K562 (cell line): ENCODE results near the gene IRS2. TPM values are rescaled to one million over a fixed set of nuclear protein-coding genes. Genes with fewer than 3 reads are reported as not detected.
A peak's percentile ranks its signal among the peaks of the same experiment; 100 is the strongest.

Source experiments
- CBX2 ChIP-seq: fragments of 200-600 bp; sonication (generic); IDR thresholded peaks from one replicate; pipeline ENCODE4 v1.6.1; 2012; ENCODE audit warnings: mild to moderate bottlenecking, low read length, inconsistent platforms; ENCODE audit not compliant: insufficient read depth, poor library complexity, severe bottlenecking
- GTF2E2 ChIP-seq: fragments of 200-800 bp; sonication (Bioruptor generic); IDR thresholded peaks from 2 replicates; pipeline ENCODE4 v1.6.1; 2016; ENCODE audit warnings: missing genetic modification characterization, missing compliant biosample characterization
- HMG20B ChIP-seq: fragments of 250-450 bp; sonication (Bioruptor Pico); IDR thresholded peaks from 2 replicates; pipeline ENCODE4 v1.5.0; 2021; ENCODE audit warnings: mild to moderate bottlenecking
- KAT2B ChIP-seq: IDR thresholded peaks from one replicate; pipeline ENCODE4 v1.6.1; 2012; ENCODE audit warnings: low read depth, mild to moderate bottlenecking, control low read depth, inconsistent platforms, low read length, moderate library complexity
- MAFF ChIP-seq: IDR thresholded peaks from 2 replicates; pipeline ENCODE4 v1.6.1; 2012; ENCODE audit warnings: low read length, improper control_type of control experiment
- PPARD ChIP-seq: fragments of 250-450 bp; sonication (Bioruptor Pico); IDR thresholded peaks from 2 replicates; pipeline ENCODE4 v1.8.0; 2022; ENCODE audit warnings: inconsistent platforms, mild to moderate bottlenecking, moderate library complexity
- RCOR1 ChIP-seq, 2 experiments: IDR thresholded peaks; 2 replicates each; pipeline ENCODE4 v1.6.1; 2012; ENCODE audit warnings: low read depth in 2 of 2, low read length in 2 of 2, borderline replicate concordance in 1 of 2, improper control_type of control experiment in 1 of 2
- RFX1 ChIP-seq: fragments of 450-650 bp; IDR thresholded peaks from 2 replicates; pipeline ENCODE4 v1.6.1; 2016; ENCODE audit warnings: mild to moderate bottlenecking, moderate library complexity
- SAFB2 ChIP-seq: fragments of 200-400 bp; formaldehyde crosslinking; IDR thresholded peaks from 2 replicates; pipeline ENCODE4 v1.6.1; 2018; ENCODE audit warnings: borderline replicate concordance, low read length, low read depth, moderate library complexity; ENCODE audit not compliant: severe bottlenecking
- SMAD4 ChIP-seq: fragments of 250-450 bp; sonication (Bioruptor Pico); conservative IDR thresholded peaks from 2 replicates; pipeline ENCODE4 v1.8.0; 2021; ENCODE audit warnings: inconsistent platforms, mild to moderate bottlenecking, moderate library complexity
- SP2 ChIP-seq: IDR thresholded peaks from 2 replicates; pipeline ENCODE4 v1.6.1; 2011; ENCODE audit warnings: mild to moderate bottlenecking, low read depth, low read length, moderate library complexity; ENCODE audit not compliant: poor library complexity, severe bottlenecking; ENCODE audit errors: extremely low read depth
- THRAP3 ChIP-seq: fragments of 450-650 bp; IDR thresholded peaks from 2 replicates; pipeline ENCODE4 v1.6.1; 2016; ENCODE audit warnings: mild to moderate bottlenecking, inconsistent platforms, borderline replicate concordance
- ZBTB17 ChIP-seq: fragments of 450-650 bp; formaldehyde crosslinking; IDR thresholded peaks from 2 replicates; pipeline ENCODE4 v1.4.0; 2020; ENCODE audit warnings: mild to moderate bottlenecking
- ZC3H4 ChIP-seq: sonication (generic); formaldehyde crosslinking; IDR thresholded peaks from 2 replicates; pipeline ENCODE4 v1.9.0; 2021; ENCODE audit warnings: missing genetic modification reagents, borderline replicate concordance
- ZKSCAN1 ChIP-seq: fragments of 150-350 bp; IDR thresholded peaks from 2 replicates; pipeline ENCODE4 v1.6.1; 2016; ENCODE audit warnings: low read depth, low read length
- ZNF696 ChIP-seq: fragments of 250-450 bp; sonication (Bioruptor Pico); conservative IDR thresholded peaks from 2 replicates; pipeline ENCODE4 v1.4.0; 2020; ENCODE audit warnings: mild to moderate bottlenecking, moderate library complexity
- polyA plus RNA-seq, 8 experiments: library from polyadenylated mRNA; depleted of rRNA in 4 of 8; stranded (reverse) in 5 of 8; unstranded in 3 of 8; fragments of >200 nt; fragmentation: Nextera tagmentation in 2 of 8; fragmentation: Illumina TruSeq in 1 of 8; extraction: Ambion mirVana in 2 of 8; extraction: Trizol in 1 of 8; gene quantifications; 2 replicates each; pipeline versions ENCODE4 v1.2.1 to v1.2.3, GENCODE V29; 2011 to 2014; ENCODE audit warnings: inconsistent platforms in 1 of 8, missing spikeins in 1 of 8
- total RNA-seq, 7 experiments: library from RNA; depleted of rRNA in 6 of 7; stranded (reverse); fragments of >200 nt in 6 of 7; fragmentation: Illumina TruSeq in 2 of 7; extraction: Trizol in 2 of 7; gene quantifications; 2 replicates each; pipeline versions ENCODE4 v1.2.1 to v1.2.3, GENCODE V29; 2011 to 2021; ENCODE audit warnings: low replicate concordance in 1 of 7
- TF ChIP-seq, protein P1 (sequence below): fragments of 250-450 bp; sonication (Bioruptor Pico); IDR thresholded peaks from 2 replicates; pipeline ENCODE4 v1.8.0; 2022; ENCODE audit warnings: inconsistent platforms
- TF ChIP-seq, protein P2 (sequence below): fragments of 450-650 bp; formaldehyde crosslinking; IDR thresholded peaks from 2 replicates; pipeline ENCODE4 v1.4.0; 2020; ENCODE audit warnings: mild to moderate bottlenecking
- TF ChIP-seq, protein P3 (sequence below): sonication (generic); formaldehyde crosslinking; IDR thresholded peaks from 2 replicates; pipeline ENCODE4 v1.8.0; 2022; ENCODE audit warnings: mild to moderate bottlenecking, missing genetic modification reagents
- TF ChIP-seq, protein P4 (sequence below): IDR thresholded peaks from 3 replicates; pipeline ENCODE4 v1.6.1; 2011; ENCODE audit warnings: borderline replicate concordance, mild to moderate bottlenecking, moderate library complexity; ENCODE audit not compliant: insufficient read length; ENCODE audit errors: extremely low read depth

IRS2 gene
- total and polyA plus RNA-seq, 9 of the 15 experiments (the other 6 are each of a cell fraction or from before 2014, with no cell fraction given) = 0.36 to 4.6 (median 0.63) TPM

DNA sequence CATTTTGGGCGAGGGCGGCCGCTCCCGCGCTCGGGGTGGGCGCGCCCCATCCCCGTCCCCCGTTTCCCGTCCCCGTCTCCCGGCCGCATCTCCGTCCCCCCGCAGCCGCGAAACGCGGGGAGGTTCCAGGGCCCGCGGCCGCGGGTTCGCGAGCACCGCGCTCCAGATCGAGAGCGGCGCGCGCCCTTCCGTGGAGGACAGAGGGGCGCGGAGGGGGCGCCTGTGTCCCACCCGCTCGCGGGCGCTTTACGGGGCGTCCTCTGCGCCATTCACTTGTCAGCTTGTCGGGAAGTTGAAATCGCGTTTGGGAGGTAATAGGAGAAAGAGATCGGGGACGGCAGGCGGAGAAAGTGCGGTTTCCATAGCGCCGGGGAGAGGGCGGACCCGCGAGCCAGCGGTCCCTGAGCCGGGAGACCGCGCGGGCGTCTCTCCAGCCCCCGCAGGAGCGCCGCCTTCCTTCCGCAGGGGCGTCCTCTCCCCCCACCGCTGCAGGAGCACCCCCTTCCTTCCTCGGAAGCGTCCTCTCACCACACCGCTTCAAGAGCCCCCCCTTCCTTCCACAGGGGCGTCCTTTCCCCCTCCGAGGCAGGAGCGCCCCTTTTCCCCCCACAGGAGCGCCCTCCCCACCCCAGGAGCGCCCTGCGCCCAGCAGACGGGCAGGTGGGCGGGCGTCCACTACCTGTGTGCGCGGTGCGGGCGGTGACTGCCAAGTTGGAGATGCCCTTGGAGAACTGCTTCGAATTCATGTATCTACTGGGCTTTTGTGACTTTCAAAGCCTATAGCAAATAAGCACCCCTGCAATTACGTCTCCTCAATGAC, 962 bp upstream of the IRS2 start (continued):
- TF ChIP-seq THRAP3 = no peak
- TF ChIP-seq HMG20B (CRISPR knock-in tag) = no peak
- 0 out of 2 replicates have a peak, but pooled peaks have one; percentile 36 for TF ChIP-seq SMAD4 (CRISPR knock-in tag)
- peak; percentile 69 for TF ChIP-seq RFX1
- TF ChIP-seq ZNF696 (CRISPR knock-in tag) = no peak
- TF ChIP-seq CBX2 = no peak
- TF ChIP-seq KAT2B = no peak
- TF ChIP-seq, protein P1, sequence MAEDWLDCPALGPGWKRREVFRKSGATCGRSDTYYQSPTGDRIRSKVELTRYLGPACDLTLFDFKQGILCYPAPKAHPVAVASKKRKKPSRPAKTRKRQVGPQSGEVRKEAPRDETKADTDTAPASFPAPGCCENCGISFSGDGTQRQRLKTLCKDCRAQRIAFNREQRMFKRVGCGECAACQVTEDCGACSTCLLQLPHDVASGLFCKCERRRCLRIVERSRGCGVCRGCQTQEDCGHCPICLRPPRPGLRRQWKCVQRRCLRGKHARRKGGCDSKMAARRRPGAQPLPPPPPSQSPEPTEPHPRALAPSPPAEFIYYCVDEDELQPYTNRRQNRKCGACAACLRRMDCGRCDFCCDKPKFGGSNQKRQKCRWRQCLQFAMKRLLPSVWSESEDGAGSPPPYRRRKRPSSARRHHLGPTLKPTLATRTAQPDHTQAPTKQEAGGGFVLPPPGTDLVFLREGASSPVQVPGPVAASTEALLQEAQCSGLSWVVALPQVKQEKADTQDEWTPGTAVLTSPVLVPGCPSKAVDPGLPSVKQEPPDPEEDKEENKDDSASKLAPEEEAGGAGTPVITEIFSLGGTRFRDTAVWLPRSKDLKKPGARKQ = no peak
- TF ChIP-seq GTF2E2 = peak; percentile 55; the same call in 1 of the 2 replicates
- TF ChIP-seq ZBTB17 (CRISPR knock-in tag) = no peak
- TF ChIP-seq, protein P2, sequence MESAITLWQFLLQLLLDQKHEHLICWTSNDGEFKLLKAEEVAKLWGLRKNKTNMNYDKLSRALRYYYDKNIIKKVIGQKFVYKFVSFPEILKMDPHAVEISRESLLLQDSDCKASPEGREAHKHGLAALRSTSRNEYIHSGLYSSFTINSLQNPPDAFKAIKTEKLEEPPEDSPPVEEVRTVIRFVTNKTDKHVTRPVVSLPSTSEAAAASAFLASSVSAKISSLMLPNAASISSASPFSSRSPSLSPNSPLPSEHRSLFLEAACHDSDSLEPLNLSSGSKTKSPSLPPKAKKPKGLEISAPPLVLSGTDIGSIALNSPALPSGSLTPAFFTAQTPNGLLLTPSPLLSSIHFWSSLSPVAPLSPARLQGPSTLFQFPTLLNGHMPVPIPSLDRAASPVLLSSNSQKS = no peak
- TF ChIP-seq SAFB2 = no peak
- no peak for TF ChIP-seq ZC3H4 (CRISPR knock-in tag)
- no peak for TF ChIP-seq PPARD (CRISPR knock-in tag)
- TF ChIP-seq, protein P3, sequence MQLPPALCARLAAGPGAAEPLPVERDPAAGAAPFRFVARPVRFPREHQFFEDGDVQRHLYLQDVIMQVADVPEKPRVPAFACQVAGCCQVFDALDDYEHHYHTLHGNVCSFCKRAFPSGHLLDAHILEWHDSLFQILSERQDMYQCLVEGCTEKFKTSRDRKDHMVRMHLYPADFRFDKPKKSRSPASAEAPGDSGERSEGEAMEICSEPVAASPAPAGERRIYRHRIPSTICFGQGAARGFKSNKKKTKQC (CRISPR knock-in tag) = no peak
- no peak for TF ChIP-seq ZKSCAN1
- TF ChIP-seq SP2 = no peak
- TF ChIP-seq MAFF = no peak
- TF ChIP-seq, protein P4, sequence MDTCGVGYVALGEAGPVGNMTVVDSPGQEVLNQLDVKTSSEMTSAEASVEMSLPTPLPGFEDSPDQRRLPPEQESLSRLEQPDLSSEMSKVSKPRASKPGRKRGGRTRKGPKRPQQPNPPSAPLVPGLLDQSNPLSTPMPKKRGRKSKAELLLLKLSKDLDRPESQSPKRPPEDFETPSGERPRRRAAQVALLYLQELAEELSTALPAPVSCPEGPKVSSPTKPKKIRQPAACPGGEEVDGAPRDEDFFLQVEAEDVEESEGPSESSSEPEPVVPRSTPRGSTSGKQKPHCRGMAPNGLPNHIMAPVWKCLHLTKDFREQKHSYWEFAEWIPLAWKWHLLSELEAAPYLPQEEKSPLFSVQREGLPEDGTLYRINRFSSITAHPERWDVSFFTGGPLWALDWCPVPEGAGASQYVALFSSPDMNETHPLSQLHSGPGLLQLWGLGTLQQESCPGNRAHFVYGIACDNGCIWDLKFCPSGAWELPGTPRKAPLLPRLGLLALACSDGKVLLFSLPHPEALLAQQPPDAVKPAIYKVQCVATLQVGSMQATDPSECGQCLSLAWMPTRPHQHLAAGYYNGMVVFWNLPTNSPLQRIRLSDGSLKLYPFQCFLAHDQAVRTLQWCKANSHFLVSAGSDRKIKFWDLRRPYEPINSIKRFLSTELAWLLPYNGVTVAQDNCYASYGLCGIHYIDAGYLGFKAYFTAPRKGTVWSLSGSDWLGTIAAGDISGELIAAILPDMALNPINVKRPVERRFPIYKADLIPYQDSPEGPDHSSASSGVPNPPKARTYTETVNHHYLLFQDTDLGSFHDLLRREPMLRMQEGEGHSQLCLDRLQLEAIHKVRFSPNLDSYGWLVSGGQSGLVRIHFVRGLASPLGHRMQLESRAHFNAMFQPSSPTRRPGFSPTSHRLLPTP = no peak
- no peak for TF ChIP-seq RCOR1 (IDR thresholded peaks at IDR 0.05; ENCODE audit: borderline replicate concordance in 1 of 2, low read depth in 2 of 2, low read length in 2 of 2)
